C4-2B (cell line): ENCODE data around the gene TSEN2.

ENCODE experiments used
- ZFX ChIP-seq: fragments of 450-650 bp; IDR thresholded peaks from 2 replicates; pipeline ENCODE4 v1.6.1; 2017
- TF ChIP-seq, protein P1 (sequence below): fragments of 450-650 bp; conservative IDR thresholded peaks from 2 replicates; pipeline ENCODE4 v1.5.1; 2017; ENCODE audit warnings: mild to moderate bottlenecking

DNA sequence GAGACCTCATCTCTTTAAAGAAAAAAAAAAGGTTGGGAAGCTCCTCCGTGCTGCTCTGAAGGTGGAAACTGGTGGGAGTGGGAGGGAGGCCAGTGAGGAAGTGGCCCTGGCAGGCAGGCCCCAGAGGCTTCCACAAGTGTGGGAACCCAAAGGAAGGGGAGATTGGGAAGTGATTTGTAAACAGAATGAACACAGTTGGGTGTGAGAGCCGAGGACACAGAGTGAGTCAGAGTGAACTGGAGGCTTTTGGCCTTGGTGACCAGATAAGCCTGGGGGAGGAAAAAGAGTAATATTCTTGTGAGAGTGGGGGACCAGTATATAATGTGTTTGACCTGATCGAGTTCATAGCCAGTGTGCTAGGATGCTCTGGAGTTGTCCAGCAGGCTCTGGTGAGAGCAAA lies 95.6 kb downstream of the TSEN2 start:
- TF ChIP-seq, protein P1, sequence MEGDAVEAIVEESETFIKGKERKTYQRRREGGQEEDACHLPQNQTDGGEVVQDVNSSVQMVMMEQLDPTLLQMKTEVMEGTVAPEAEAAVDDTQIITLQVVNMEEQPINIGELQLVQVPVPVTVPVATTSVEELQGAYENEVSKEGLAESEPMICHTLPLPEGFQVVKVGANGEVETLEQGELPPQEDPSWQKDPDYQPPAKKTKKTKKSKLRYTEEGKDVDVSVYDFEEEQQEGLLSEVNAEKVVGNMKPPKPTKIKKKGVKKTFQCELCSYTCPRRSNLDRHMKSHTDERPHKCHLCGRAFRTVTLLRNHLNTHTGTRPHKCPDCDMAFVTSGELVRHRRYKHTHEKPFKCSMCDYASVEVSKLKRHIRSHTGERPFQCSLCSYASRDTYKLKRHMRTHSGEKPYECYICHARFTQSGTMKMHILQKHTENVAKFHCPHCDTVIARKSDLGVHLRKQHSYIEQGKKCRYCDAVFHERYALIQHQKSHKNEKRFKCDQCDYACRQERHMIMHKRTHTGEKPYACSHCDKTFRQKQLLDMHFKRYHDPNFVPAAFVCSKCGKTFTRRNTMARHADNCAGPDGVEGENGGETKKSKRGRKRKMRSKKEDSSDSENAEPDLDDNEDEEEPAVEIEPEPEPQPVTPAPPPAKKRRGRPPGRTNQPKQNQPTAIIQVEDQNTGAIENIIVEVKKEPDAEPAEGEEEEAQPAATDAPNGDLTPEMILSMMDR: no peak
- TF ChIP-seq ZFX: no peak
